RCC 7860 (cell line): ENCODE results near the gene DHX8.

Experiments
- DNase-seq: peaks from one replicate; pipeline ENCODE4 v3.0.0-alpha.2; 2015; ENCODE audit warnings: low spot score
- FAIRE-seq: peaks from 2 replicates; lab custom pipeline; 2012; peaks lifted over from hg19 to GRCh38; lab: Jason Lieb, UNC

DHX8 gene

DNA sequence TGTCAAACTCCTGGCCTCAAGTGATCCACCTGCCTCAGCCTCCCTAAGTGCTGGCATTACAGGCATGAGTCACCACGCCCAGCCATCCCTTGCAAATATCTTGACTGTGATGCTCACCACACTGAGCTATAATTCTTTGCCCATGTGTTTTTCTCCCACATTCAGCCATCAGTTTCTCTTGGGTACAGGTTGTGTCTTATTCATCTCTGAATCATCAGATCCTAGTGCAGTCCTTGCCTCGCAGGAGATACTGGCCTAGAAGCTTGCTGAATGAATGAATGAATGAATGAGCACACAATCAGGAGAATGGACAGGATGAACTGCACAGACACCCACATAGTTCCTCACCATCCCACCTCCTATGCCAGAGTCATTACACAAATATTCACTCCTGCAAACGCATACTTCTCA is 86.7 kb downstream of the DHX8 start:
- peak; percentile 94 for DNase-seq
- FAIRE-seq = peak; percentile 87

DNA sequence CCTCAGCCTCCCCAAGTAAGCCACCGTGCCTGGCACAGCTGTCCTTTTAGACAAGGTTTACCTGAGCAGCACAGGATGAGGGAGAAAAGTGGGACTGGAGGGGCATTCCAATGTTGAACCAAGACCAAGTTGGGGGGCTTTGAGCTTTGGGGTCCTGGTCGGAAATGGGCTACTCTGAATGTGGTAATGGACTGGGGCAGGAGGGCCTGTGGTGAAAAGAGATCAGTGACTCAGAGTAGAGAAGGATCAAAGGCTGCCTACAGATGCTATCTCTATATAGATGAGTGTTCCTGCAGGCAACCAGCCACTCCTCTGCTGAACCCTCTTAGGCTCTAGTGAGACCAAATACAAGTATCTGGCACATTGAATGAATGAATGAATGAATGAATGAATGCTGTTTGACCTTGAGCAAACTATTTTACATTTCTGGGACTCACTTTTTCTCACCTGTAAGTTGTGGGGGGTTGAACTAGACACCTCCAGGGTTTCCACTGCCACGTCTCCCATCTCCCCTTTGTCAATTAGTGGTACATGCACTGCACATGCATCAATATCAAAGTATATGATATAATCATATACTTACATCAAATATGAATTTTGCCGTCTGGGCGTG is 88.7 kb downstream of the DHX8 start:
- no peak for FAIRE-seq

DNA sequence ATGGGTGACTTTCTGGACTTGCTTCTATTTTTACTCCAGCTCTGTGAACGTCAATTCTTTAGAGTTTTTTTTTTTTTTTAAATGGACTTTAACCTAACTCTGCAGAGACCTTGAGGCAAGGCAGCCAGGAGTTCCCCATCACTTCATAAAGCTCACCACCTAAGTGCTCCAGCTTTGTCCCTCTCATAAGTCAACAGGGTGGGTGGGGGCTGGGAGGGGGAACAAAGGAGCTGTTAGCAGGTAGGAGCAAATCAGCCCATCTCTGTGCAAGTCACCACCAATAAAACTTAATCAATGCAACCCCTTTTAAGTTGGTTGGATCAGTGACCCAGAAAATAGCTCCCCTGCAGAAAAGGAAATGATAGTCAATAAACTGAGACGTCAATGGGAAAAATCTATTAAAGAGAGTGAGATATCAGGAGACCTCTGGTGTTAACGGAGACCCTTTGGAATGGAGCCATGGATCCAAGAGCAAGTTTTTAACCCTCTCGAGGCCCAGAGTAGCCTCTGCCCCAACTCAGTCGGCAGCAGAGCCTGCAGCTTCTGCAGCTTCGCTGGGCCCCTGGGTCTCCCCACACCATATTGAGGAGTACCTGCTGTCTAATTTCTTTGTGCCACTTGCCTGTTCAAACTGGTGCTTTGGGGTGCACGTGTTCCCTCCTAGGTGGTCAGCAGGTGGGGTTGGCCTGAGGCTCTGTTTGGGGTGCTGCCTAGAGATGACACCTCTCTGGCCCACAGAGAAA is 90.0 kb downstream of the DHX8 start:
- FAIRE-seq = no peak
- DNase-seq = no peak

More for the DNA sequence above, 88.7 kb downstream of the DHX8 start:
- DNase-seq = peak; percentile 23

DNA sequence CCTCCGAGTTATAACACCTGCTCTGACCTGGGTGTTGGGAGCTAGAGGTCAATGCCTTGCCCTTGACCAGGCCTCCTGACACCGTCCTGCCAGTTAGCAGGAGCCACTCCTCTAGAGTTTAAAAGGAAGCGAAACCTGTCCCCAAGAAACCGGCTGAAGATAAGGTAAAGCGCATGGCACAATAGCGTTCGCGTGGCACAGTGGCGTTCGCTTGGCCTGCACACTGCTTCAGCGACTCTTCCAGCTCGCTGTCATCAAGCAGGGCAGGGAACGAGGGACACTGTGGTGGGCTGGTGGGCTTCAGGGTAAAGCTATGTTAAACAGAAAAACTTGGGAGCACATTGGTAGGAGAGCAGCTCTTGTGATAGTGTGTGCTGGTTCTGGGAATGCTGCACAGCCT is 90.6 kb downstream of the DHX8 start:
- no peak for DNase-seq
- FAIRE-seq = no peak

DNA sequence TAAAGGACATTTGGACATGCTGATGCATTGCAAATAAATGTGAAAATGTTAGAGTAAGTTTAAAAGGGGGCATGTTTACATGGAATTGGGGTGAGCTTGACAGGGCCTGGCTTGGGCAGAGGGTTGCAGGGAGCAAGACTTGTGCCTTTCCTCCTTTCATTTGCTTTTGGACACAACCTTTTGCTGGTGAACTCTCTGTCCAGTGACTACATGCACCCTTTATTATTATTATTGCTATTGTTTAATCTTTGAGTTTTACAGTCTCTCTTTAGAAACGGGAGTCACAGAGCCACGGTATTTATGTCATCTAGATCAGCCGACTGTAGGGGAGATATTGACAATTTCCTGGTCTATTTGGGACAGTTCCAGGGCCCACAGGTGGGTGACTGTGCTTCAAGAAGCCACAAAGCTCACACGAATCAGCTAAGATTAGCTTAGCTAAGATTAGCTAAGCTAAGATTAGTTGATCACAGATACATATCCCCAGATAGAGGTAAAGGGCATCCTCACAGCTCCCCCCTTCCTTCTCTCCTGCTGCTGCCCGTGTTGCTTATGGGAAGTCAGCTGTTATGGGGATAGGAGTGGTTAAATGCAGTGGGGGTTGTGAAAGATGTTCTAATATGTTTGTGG is 91.2 kb downstream of the DHX8 start:
- DNase-seq = no peak
- no peak for FAIRE-seq
